ENCODE measurements around the gene CFTR.
"Not testable (repeated sequence)": the region's sequence is repeated elsewhere in the genome, so short reads cannot be mapped to it uniquely, and the experiment has no call there.

CFTR gene

DNA sequence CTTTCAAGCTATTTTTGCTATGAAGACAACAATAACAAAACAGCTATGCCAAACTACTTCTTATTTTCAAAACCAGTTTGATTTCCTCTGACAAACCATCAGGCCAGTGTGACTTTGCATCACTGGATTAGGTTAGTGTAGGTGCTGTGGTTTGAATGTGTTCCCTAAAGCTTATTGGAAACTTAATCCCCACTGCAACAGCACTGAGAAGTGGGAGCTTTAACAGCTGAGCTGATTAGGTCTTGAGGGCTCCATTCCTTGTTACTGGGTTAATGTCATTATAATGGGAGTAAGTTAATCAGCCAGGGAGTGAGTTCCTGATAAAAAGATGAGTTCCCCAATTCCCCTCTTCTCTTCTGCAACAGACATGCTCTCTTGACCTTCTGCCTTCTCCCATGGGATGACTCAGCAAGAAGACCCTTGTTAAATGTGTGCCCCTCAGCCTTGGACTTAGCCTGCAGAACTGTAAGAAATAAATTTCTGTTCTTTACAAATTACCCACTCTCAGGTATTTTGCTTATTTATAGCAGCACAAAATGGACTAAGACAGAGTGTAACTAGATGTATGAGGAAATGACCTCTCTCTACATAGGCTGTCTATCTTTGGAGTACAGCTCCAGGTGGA lies 206.6 kb downstream of the CFTR start:
- DNase-seq (ENCODE audit: low read depth), result no peak

DNA sequence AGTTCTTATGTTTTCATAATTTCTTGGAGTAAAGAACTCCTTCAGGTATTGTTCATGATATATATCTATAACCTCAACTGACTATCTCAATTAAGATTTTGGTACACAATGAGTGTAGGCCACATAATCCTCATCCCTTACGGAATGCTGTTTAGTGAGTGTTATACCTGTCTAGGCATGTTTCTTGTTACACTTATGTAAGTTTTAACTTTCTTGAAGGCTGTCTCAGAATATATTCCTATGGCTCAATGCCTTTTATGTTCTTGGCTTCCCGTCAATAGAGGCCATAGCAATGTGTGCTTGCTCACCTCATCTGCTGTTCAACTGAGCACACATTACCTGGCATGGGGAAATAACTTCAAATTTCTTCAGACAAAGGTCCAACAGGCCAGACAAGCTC lies 208.3 kb downstream of the CFTR start:
- no peak for DNase-seq (ENCODE audit: low read depth)

DNA sequence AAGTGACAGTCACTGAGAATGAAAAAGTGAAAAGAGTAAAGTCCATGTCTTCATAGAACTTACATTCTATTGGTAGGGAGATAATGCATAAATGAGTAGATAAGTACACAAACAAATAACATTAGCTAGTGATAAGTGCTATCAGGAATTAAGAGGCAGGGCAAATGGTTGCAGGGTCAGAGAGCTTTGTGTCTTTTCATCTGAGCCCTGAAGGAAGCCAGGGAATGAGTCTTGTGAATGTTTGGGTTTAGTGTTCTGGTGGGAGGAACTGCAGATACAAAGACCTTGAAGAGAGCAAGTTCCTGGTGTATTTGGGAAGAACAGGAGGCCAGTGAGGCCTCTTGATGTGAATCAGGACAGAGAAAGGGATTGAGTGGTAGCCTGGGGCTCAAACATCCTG lies 209.6 kb downstream of the CFTR start:
- no peak for DNase-seq (ENCODE audit: low read depth)

DNA sequence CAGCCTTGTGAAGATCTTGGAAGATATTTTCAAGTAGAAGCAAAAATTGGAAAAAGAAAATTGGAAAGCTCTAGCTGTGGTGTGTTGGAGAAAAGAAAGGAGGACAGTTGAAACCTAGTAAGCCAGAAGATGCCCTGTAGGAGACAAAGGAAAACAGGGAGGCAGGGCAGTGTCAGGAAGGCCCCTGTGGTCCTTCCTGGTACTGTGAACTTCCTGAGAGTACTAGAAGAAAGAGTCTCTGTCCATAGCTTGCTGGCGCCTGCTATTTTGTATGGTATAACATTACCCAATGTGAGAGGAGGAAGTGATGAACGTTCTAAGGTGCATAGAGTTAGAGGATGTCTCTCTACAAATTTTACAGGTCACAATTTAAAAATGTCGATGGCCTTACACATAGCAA lies 210.3 kb downstream of the CFTR start:
- no peak for DNase-seq (ENCODE audit: low read depth)

DNA sequence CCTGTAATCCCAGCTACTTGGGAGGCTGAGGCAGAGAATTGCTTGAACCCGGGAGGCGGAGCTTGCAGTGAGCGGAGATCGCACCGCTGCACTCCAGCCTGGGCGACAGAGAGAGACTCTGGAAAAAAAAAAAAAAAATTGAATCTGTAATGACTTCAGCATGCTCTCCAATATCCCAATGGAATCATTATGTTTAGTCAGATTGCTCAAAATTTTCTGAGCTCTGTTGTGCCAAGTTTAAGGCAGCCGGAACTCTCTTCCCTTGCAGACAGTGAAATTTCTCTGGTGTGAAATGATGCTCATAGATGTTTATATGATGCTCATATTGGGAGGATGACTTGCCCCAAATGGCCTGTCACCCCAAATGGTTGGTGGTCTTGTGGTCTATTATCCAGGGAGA lies 212.5 kb downstream of the CFTR start:
- DNase-seq (ENCODE audit: low read depth), result no peak

DNA sequence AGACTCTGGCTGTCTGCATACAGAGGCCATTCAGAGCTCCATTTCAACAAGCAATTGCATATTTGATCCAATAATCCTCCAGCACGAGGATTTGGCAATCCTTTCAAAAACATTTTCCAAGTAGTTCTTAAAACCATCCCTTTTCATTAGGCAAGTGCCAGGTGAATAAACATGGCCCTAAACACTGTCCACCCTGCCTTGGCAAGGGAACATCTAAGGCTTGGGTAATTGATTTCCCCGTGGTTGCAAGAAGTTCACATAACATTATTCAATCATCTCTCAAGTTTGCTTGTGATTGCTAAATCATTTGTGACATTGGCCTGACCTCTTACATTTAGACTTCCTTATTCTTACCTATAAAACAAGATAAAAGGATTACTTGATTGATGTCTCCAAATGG lies 218.2 kb downstream of the CFTR start:
- no peak for DNase-seq (ENCODE audit: low read depth)

DNA sequence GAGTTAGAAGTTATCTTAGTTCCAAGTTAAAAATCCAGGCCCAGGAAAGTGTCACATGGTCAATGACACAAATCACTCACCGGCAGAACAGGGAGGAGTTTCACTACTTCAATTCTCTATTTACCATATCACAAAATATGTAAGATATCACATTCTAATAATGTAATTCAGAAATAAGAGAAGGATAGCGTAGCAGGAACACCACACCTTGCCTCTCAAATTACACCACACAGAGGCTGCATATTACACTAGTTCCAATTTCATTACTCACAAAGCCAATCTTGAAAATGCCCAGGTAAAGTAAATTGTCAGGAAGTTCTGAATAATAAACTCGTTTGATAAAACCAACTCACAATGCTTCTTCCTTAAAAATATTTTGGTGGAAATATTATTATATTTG lies 224.2 kb downstream of the CFTR start:
- no peak for DNase-seq (ENCODE audit: low read depth)

DNA sequence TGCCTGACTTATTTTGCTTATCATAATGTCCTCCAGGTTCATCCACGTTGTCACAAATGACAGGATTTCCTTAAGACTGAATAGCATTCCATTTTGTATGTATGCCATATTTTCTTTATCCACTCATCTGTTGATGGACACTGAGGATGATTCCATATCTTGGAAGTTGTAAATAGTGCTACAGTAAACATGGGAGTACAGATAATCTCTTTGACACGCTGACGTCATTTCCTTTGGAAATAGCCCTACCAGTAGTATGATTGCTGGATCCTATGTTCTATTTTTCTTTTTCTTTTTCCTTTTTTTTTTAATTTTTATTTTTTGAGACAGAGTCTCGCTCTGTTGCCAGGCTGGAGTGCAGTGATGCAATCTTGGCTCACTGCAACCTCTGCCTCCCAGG lies 225.8 kb downstream of the CFTR start:
- no peak for DNase-seq (ENCODE audit: low read depth)

DNA sequence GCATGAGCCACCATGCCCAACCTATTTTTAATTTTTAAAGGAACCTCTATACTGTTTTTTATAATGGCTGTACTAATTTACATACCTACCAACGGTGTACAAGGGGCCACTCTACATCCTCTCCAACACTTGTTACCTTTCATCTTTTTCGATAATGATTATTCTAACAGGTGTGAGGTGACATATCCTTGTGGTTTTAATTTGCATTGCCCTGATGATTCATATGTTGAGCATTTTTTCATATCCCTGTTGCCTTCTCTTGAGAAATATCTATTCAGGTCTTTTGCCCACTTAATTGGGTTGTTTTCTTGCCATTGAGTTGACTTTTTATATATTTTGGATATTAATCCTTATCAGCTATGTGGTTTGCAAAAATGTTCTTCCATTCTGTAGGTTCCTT lies 226.4 kb downstream of the CFTR start:
- DNase-seq (ENCODE audit: low read depth), result no peak

DNA sequence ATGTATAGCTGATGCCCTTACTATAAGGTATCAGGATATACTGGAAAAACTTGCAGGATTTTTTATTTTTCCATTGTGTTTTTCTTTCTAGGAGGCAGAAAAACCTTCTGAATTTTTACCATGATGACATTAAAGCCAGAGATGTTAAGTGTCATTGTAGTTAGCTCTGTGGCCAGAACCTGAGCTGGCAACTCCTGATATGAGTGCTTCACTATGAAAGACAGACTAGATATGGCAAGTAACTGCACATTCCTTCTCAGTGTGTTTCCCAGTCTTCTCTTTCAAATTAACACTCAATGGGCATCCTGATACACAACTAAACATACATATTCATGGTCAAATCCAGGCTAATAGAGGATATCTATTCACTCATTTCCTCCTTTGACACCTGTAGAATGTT lies 227.3 kb downstream of the CFTR start:
- DNase-seq (ENCODE audit: low read depth), result no peak

DNA sequence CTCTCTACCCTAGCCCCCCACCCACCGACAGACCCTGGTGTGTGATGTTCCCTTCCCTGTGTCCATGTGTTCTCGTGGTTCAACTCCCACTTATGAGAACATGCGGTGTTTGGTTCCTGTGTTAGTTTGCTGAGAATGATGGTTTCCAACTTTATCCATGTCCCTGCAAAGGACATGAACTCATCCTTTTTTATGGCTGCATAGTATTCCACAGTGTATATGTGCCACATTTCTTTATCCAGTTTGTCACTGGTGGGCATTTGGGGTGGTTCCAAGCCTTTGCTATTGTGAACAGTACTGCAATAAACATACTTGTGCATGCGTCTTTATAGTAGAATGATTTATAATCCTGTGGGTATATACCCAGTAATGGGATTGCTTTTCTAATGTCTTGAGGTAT lies 228.3 kb downstream of the CFTR start:
- DNase-seq (ENCODE audit: low read depth), result not testable (repeated sequence)

DNA sequence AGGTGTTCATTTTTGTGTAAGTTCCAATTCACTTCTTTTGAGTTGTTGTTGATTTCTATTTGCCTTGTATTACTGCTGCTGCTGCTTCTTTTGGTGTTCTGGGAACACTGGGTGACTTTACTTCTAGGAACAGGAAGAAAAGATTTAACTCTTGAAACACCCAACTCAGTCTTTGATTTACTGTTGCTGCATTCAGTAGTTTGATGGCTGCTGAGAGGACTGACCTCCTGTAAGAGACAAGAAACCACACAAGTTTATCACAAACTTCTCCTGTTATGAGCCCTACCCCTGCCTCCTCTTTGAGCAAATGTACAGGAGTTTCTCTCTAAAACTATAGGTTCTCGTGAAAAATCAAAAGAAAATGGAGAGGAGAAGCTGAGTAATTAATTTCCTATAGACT lies 231.7 kb downstream of the CFTR start:
- no peak for DNase-seq (ENCODE audit: low read depth)

DNA sequence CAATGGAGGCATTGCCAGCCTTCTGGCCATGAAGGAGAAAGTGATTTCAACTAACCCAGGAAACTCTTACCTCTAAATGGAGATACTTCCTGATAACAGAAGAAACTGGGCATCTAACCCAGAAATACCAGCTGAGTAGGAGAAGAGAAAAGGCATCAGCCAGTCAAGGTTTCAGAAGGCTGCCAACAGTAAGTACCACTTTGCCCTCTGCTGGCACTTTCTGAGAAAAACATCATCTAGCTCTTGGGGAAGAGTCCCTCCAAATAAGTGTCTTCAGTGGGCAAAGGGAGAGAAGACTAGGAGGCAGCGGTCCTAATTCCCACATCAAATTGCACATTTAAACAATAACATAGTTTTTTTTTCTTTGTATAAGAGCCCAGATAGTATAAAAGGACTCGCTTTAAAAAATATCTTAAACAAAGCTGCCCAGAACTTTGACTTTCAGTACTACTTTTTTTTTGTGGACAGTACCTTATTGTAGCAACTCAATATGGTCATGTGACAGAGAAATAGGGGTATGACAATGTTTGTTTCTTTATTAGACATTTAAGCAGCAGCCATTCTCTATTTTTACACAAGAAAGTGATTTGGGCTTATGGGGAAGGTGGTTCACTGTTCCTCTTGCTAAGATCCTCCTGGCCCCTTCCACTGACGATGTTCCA lies 236.1 kb downstream of the CFTR start:
- peak; percentile 70 for DNase-seq (ENCODE audit: low read depth)

DNA sequence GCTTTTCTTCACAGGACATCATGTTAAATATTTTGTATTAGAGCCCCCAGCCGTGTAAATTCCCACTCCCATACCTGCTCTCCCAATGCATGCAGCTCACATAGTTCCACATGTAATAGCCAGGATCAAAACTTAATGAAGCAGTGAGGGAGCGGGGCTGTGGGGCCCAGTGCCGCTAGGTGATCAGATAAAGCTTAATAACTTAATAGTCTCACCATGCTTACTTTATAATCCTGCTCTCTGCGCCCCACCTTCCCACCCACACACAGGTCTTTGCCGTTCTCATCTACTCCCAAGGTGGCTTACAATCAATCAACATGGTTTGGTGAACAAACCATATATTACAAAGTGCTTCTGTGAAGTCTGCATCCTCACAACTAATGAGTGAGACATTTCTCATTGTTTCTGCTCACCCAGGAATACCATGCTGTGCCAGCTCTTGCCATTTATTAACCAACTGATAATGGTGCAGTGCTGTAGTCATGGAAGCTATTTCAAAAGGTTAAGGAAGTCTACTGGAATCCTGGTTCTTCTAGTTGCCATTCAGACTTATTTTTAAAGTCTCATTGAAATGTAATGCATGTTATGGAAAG lies 237.0 kb downstream of the CFTR start:
- DNase-seq (ENCODE audit: low read depth), result no peak

DNA sequence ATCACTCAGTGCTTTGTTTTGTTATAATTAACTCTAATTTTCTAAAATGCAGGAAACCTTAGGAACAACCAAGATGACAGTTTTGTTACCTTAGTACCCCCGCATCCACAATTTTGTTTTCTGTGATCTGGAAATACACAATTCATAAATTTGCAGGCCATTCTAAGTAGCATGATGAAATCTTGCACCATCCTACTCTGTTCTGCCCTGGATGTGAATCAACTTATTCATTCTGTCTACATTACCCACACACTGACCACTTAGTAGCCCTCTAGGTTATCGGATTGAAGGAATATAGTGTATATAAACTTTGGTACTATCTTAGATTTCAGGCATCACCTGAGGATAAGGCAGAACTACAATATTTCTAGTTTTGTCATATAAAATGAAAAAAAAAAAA lies 237.5 kb downstream of the CFTR start:
- no peak for DNase-seq (ENCODE audit: low read depth)
